Ectodermal cell (in vitro differentiated cells): ENCODE results near the gene ZAP70.
"Not testable (repeated sequence)": the region's sequence is repeated elsewhere in the genome, so short reads cannot be mapped to it uniquely, and the experiment has no call there.

Experiments used
- H3K27ac ChIP-seq: 2 replicates; pipeline ENCODE4 v1.7.0; 2013; ENCODE audit warnings: mild to moderate bottlenecking, low read depth, low read length; ENCODE audit not compliant: insufficient read depth, poor library complexity, severe bottlenecking
- H3K27me3 ChIP-seq: 2 replicates; pipeline ENCODE4 v1.7.0; 2013; ENCODE audit warnings: mild to moderate bottlenecking, low read length; ENCODE audit not compliant: insufficient read depth, control insufficient read depth, poor library complexity, severe bottlenecking
- H3K36me3 ChIP-seq: one replicate; pipeline ENCODE4 v1.7.0; 2013; ENCODE audit warnings: low read length; ENCODE audit not compliant: control insufficient read depth, insufficient read depth
- H3K4me1 ChIP-seq: one replicate; pipeline ENCODE4 v1.7.0; 2013; ENCODE audit warnings: low read length; ENCODE audit not compliant: control insufficient read depth, insufficient read depth
- H3K4me3 ChIP-seq: 2 replicates; pipeline ENCODE4 v1.7.0; 2013; ENCODE audit warnings: low read depth, low read length, control low read depth; ENCODE audit not compliant: insufficient read depth
- H3K9me3 ChIP-seq: 2 replicates; pipeline ENCODE4 v1.7.0; 2013; ENCODE audit warnings: mild to moderate bottlenecking, low read length, moderate library complexity; ENCODE audit not compliant: control insufficient read depth
- WGBS, 2 experiments: methylation state at CpG; one replicate each; pipeline ENCODE4 v1.1.7; 2013; ENCODE audit warnings: missing lambda C conversion rate in 2 of 2; 5-methylcytosine and 5-hydroxymethylcytosine counted together

Gene ZAP70

GRCh38 chr2:97707362-97708047 lies 5.9 kb upstream of the ZAP70 start:
- H3K4me3 ChIP-seq, result no peak overlapping the region
- WGBS, 2 experiments, result 93 to 94% methylated on average over 11 of the region's 11 CpGs

GRCh38 chr2:97708048-97708380 lies 5.4 kb upstream of the ZAP70 start:
- 93 to 99% methylated on average over 4 of the region's 4 CpGs for WGBS, 2 experiments
- Histone ChIP-seq H3K27ac (no peak overlapping the region), H3K4me3 (no peak overlapping the region), H3K36me3 (no peaks in the 10 kb centered on the region), H3K4me1 (no peaks in the 10 kb centered on the region), H3K9me3 (no peaks in the 10 kb centered on the region), H3K27me3 (no peaks in the 10 kb centered on the region)

More at GRCh38 chr2:97707362-97708047, 5.9 kb upstream of the ZAP70 start:
- H3K4me1 ChIP-seq, result no peaks in the 10 kb centered on the region
- no peak overlapping the region for H3K27ac ChIP-seq
- H3K36me3 ChIP-seq, result no peaks in the 10 kb centered on the region
- no peaks in the 10 kb centered on the region for H3K27me3 ChIP-seq
- no peaks in the 10 kb centered on the region for H3K9me3 ChIP-seq

- Histone ChIP-seq H3K4me3 (no peak overlapping the region), H3K27me3 (no peaks in the 10 kb centered on the region), H3K27ac (no peak overlapping the region), H3K36me3 (no peaks in the 10 kb centered on the region), H3K4me1 (no peaks in the 10 kb centered on the region), H3K9me3 (no peaks in the 10 kb centered on the region)
- WGBS, 2 experiments, result 92 to 94% methylated on average over 8 of the region's 8 CpGs
Observed at GRCh38 chr2:97708608-97709007, 4.8 kb upstream of the ZAP70 start.

DNA sequence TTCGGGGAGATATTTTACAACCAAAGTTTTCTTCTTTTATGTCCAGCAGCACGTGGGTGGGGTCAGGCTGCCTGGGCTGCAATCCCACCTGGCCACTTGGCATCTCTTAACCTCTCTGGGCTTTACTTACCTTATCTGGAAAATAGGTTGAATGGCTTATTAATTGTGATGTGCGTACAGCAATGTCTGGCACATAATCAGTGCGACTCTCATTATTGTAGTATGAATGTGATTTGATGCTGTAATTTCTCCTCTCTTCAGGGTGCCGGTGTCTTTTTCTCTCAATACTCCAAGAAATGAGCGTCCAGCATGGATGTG lies 2.0 kb upstream of the ZAP70 start:
- peaks cover 8% of the 10 kb centered on the region for H3K4me1 ChIP-seq
- no peaks in the 10 kb centered on the region for H3K36me3 ChIP-seq
- H3K27ac ChIP-seq, result no peak overlapping the region
- 94 to 97% methylated on average over 6 of the region's 6 CpGs for WGBS, 2 experiments
- no peaks in the 10 kb centered on the region for H3K9me3 ChIP-seq
- H3K27me3 ChIP-seq, result no peaks in the 10 kb centered on the region
- no peak overlapping the region for H3K4me3 ChIP-seq

GRCh38 chr2:97712175-97712574 lies 1.2 kb upstream of the ZAP70 start:
- not testable (repeated sequence) for H3K36me3 ChIP-seq, H3K4me3 ChIP-seq, H3K9me3 ChIP-seq, H3K4me1 ChIP-seq, H3K27me3 ChIP-seq, H3K27ac ChIP-seq
- 88 to 92% methylated on average over 9 of the region's 9 CpGs for WGBS, 2 experiments

GRCh38 chr2:97712693-97713295 lies 582 bp upstream of the ZAP70 start:
- no peaks in the 10 kb centered on the region for H3K27me3 ChIP-seq
- no peak overlapping the region for H3K4me3 ChIP-seq
- no peaks in the 10 kb centered on the region for H3K36me3 ChIP-seq
- H3K9me3 ChIP-seq, result no peaks in the 10 kb centered on the region
- WGBS, 2 experiments, result 90 to 93% methylated on average over 11 of the region's 11 CpGs
- no peak overlapping the region for H3K27ac ChIP-seq
- H3K4me1 ChIP-seq, result peaks cover 8% of the 10 kb centered on the region

DNA sequence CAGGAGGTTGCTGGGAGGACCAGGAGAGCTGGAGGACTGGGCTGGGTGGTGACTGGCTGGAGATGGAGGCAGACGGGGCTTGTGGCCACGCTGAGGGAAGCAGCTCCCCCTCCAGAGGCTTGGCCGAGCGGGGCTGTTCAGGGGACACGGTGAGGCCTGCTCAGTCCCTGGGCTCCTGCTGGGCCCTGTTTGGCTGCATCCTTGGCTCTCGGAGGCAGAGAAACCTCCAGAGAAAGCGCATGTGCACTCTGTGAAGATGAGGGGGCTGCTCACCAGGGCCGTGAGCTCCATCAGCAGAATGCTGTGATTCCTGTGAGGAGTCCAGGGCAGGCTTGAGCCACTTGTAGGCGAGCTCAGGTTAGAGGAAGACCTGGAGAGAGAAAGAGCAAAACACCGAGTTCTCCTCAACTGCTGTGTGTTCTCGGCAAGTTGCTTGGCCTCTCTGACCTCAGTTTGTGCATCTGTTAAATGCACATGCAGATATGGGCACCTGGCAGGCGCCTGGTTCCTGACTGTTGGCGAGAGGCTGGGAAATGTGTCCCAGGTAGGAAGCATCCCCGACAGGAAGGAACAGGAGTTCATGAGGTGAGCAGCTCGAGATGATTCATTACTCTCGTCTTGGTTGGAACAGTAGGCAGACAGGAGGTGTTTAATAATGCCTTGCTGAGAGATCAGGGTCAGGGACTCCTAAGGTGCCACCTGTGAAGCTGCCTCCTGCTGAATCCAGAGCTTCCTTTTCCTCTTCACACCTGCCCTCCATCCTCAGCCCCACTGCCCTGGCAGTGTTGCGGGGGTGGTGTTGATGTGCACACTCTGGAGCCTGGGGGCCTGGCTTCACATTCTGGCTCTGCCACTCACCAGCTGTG lies 941 bp downstream of the ZAP70 start:
- H3K4me3 ChIP-seq, result no peak overlapping the region
- H3K9me3 ChIP-seq, result no peaks in the 10 kb centered on the region
- H3K36me3 ChIP-seq, result no peaks in the 10 kb centered on the region
- H3K27ac ChIP-seq, result no peak overlapping the region
- H3K27me3 ChIP-seq, result no peaks in the 10 kb centered on the region
- peaks cover 8% of the 10 kb centered on the region for H3K4me1 ChIP-seq
- WGBS, 2 experiments, result 83 to 85% methylated on average over 17 of the region's 17 CpGs

GRCh38 chr2:97714950-97715652 lies 1.7 kb downstream of the ZAP70 start:
- H3K27me3 ChIP-seq, result no peaks in the 10 kb centered on the region
- H3K4me1 ChIP-seq, result peaks cover 8% of the 10 kb centered on the region
- no peak overlapping the region for H3K27ac ChIP-seq
- WGBS, 2 experiments, result 93 to 94% methylated on average over 13 of the region's 13 CpGs
- no peaks in the 10 kb centered on the region for H3K9me3 ChIP-seq
- H3K36me3 ChIP-seq, result no peaks in the 10 kb centered on the region
- H3K4me3 ChIP-seq, result no peak overlapping the region

GRCh38 chr2:97715951-97716694 lies 2.7 kb downstream of the ZAP70 start:
- WGBS, 2 experiments, result 84 to 89% methylated on average over 9 of the region's 9 CpGs
- H3K27ac ChIP-seq, result no peak overlapping the region
- no peak overlapping the region for H3K4me3 ChIP-seq
- H3K9me3 ChIP-seq, result no peaks in the 10 kb centered on the region
- no peaks in the 10 kb centered on the region for H3K36me3 ChIP-seq
- peaks cover 8% of the 10 kb centered on the region for H3K4me1 ChIP-seq
- H3K27me3 ChIP-seq, result no peaks in the 10 kb centered on the region
